Measurements from ENCODE around the gene RBM39. TPM values are rescaled to one million over a fixed set of nuclear protein-coding genes. Genes with fewer than 3 reads are reported as not detected.

The RBM39 gene
- total RNA-seq, 1 experiment from 2014 or later = 347 TPM

GRCh38 chr20:35690265-35690664, 51.8 kb downstream of the RBM39 start:
- H2AFZ ChIP-seq (ENCODE audit: low read length) = no peak overlapping the region
- H3K4me1 ChIP-seq (ENCODE audit: insufficient read depth, low read length) = no peaks in the 10 kb centered on the region
- H3K14ac ChIP-seq (ENCODE audit: insufficient read depth, low read length) = no peak overlapping the region
- Mint-ChIP-seq H3K4me3 (no peak overlapping the region), H3K27me3 (ENCODE audit: low read depth) (no peaks in the 10 kb centered on the region), H3K4me1 (no peaks in the 10 kb centered on the region), H3K9me3 (peaks cover 19% of the 10 kb centered on the region in 2 experiments), H3K36me3 (ENCODE audit: insufficient read depth in 1 of 3, low read depth in 3 of 3) (peaks cover 39 to 55% (median 49%) of the 10 kb centered on the region in 3 experiments), H3K27ac (no peak overlapping the region)
- H3K27ac ChIP-seq (ENCODE audit: insufficient read length, low read depth, low read length) = no peak overlapping the region
- no peak for TF ChIP-seq CTCF (conservative IDR thresholded peaks at IDR 0.05)
- H3K18ac ChIP-seq (ENCODE audit: insufficient read length, low read depth, low read length) = no peak overlapping the region
- H3K4ac ChIP-seq (ENCODE audit: low read depth, low read length) = no peak overlapping the region
- H3K79me2 ChIP-seq (ENCODE audit: insufficient read depth, low read length) = no peaks in the 10 kb centered on the region
- no peak overlapping the region for H2BK5ac ChIP-seq (ENCODE audit: insufficient read length, low read length)
- no CpG with 5 or more reads among the region's 4 CpGs for WGBS (ENCODE audit: extremely low coverage, insufficient read length, low lambda C conversion rate)
- no peak overlapping the region for H3K23ac ChIP-seq (ENCODE audit: insufficient read length, low read depth, low read length)
- no peak overlapping the region for H3T11ph ChIP-seq (ENCODE audit: low read length)
- no peak overlapping the region for H2BK120ac ChIP-seq (ENCODE audit: low read depth, low read length, poor library complexity, severe bottlenecking)
- no peaks in the 10 kb centered on the region for H3K79me1 ChIP-seq (ENCODE audit: insufficient read depth, low read depth, low read length, poor library complexity, severe bottlenecking)
- H2BK12ac ChIP-seq (ENCODE audit: insufficient read length, low read depth, low read length) = no peak overlapping the region
- H3K56ac ChIP-seq (ENCODE audit: insufficient read length, low read depth, low read length) = no peak overlapping the region
- H2BK20ac ChIP-seq (ENCODE audit: low read depth, low read length, poor library complexity, severe bottlenecking) = no peak overlapping the region
- no peaks in the 10 kb centered on the region for H3K9me3 ChIP-seq (ENCODE audit: control insufficient read depth, low read depth, low read length)
- H3K27me3 ChIP-seq (ENCODE audit: insufficient read depth, low read length) = no peaks in the 10 kb centered on the region
- H4K20me1 ChIP-seq (ENCODE audit: control insufficient read depth, insufficient read depth, insufficient read length) = no peaks in the 10 kb centered on the region
- no peak overlapping the region for H4K91ac ChIP-seq (ENCODE audit: insufficient read length, low read depth, low read length)
- H2AK5ac ChIP-seq (ENCODE audit: insufficient read length, low read length) = no peak overlapping the region
- no peaks in the 10 kb centered on the region for H3K23me2 ChIP-seq (ENCODE audit: insufficient read length, low read depth, low read length, poor library complexity, severe bottlenecking)
- no peak overlapping the region for H3K4me2 ChIP-seq (ENCODE audit: insufficient read depth, insufficient read length, low read length)
- H3K9ac ChIP-seq (ENCODE audit: extremely low read depth, insufficient read length, low read length) = no peak overlapping the region
- no peak overlapping the region for H4K8ac ChIP-seq (replicated peaks; ENCODE audit: insufficient read length, low read depth, low read length)
- H2BK15ac ChIP-seq (ENCODE audit: low read depth, low read length) = no peak overlapping the region
- no peak for DNase-seq
- H4K5ac ChIP-seq (ENCODE audit: insufficient read length, low read depth, low read length) = no peak overlapping the region

All from H9 (cell line).